GM21786 (cell line): Measurements from ENCODE around the gene DCTD.
A peak's percentile ranks its signal among the peaks of the same experiment; 100 is the strongest.
"Not testable (repeated sequence)": the region's sequence is repeated elsewhere in the genome, so short reads cannot be mapped to it uniquely, and the experiment has no call there.

ENCODE experiments used
- ATAC-seq: cut with Tn5 transposase; IDR thresholded peaks from one replicate; pipeline ENCODE4 v1.9.1; 2021; ENCODE audit not compliant: unreplicated experiment

DCTD gene

GRCh38 chr4:182922501-182923284 is 5.5 kb upstream of the DCTD start:
- ATAC-seq: no peak

- ATAC-seq: no peak
Measured at GRCh38 chr4:182921608-182922007, 4.4 kb upstream of the DCTD start.

GRCh38 chr4:182920676-182921075 is 3.5 kb upstream of the DCTD start:
- ATAC-seq: no peak

- peak; percentile 33 for ATAC-seq
Measured at GRCh38 chr4:182918791-182919302, 1.7 kb upstream of the DCTD start.

GRCh38 chr4:182918044-182918607 is 940 bp upstream of the DCTD start:
- peak; percentile 22 for ATAC-seq

- peak; percentile 7 for ATAC-seq
Measured at GRCh38 chr4:182916483-182917181, 554 bp downstream of the DCTD start.

GRCh38 chr4:182914357-182914756 is 2.8 kb downstream of the DCTD start:
- no peak for ATAC-seq

- no peak for ATAC-seq
Measured at GRCh38 chr4:182913621-182914020, 3.6 kb downstream of the DCTD start.

- no peak for ATAC-seq
Measured at GRCh38 chr4:182913036-182913435, 4.2 kb downstream of the DCTD start.

- ATAC-seq: no peak
Measured at GRCh38 chr4:182908124-182908523, 9.1 kb downstream of the DCTD start.

GRCh38 chr4:182907396-182907795 is 9.8 kb downstream of the DCTD start:
- no peak for ATAC-seq

- ATAC-seq: no peak
Measured at GRCh38 chr4:182906786-182907185, 10.4 kb downstream of the DCTD start.

GRCh38 chr4:182905038-182905437 is 12.1 kb downstream of the DCTD start:
- no peak for ATAC-seq

- no peak for ATAC-seq
Measured at GRCh38 chr4:182904211-182904761, 12.9 kb downstream of the DCTD start.

GRCh38 chr4:182903013-182903412 is 14.2 kb downstream of the DCTD start:
- ATAC-seq: no peak

- ATAC-seq: no peak
Measured at GRCh38 chr4:182901337-182901736, 15.8 kb downstream of the DCTD start.

GRCh38 chr4:182900021-182900420 is 17.2 kb downstream of the DCTD start:
- not testable (repeated sequence) for ATAC-seq

- no peak for ATAC-seq
Measured at GRCh38 chr4:182898479-182898799, 18.7 kb downstream of the DCTD start.

GRCh38 chr4:182897601-182898478 is 19.3 kb downstream of the DCTD start:
- ATAC-seq: no peak

GRCh38 chr4:182896421-182896820 is 20.8 kb downstream of the DCTD start:
- no peak for ATAC-seq

- no peak for ATAC-seq
Measured at GRCh38 chr4:182895791-182896292, 21.3 kb downstream of the DCTD start.
